Measurements from ENCODE around the gene SOCS1. TPM values are rescaled to one million over a fixed set of nuclear protein-coding genes. Genes with fewer than 3 reads are reported as not detected.
A peak's percentile ranks its signal among the peaks of the same experiment; 100 is the strongest.

SOCS1 gene
- total and polyA plus RNA-seq, 2 of the 4 experiments (the other 2 are of a cell fraction), result 2.0 to 22.0 TPM

- TF ChIP-seq CEBPB (IDR thresholded peaks at IDR 0.05; ENCODE audit: low read depth, low read length), result no peak
- TF ChIP-seq MAFK (IDR thresholded peaks at IDR 0.05; ENCODE audit: low read depth, low read length), result no peak
- TF ChIP-seq BHLHE40 (IDR thresholded peaks at IDR 0.05; ENCODE audit: low read depth, low read length), result peak; percentile 31; the same call in 1 of the 2 replicates
- TF ChIP-seq RFX5 (IDR thresholded peaks at IDR 0.05; ENCODE audit: low read depth, low read length), result no peak
- no peak for TF ChIP-seq POLR2A (IDR thresholded peaks at IDR 0.05; ENCODE audit: low read depth, low read length)
These were observed 879 bp downstream of the SOCS1 start (continued) for GRCh38 chr16:11254913-11255736.

All from IMR-90 (cell line).